Liver (tissue), 9 donors: Measurements from ENCODE around the gene KAZN. TPM values are rescaled to one million over a fixed set of nuclear protein-coding genes. Genes with fewer than 3 reads are reported as not detected.

Experiments
- DNase-seq: peaks from one replicate; pipeline ENCODE4 v3.0.0-alpha.2; 2017; ENCODE audit warnings: low spot score
- H3K27ac ChIP-seq, 2 donors: one replicate each; pipeline ENCODE4 v1.7.0; 2013; ENCODE audit warnings: inconsistent platforms in 2 of 2, low read length in 2 of 2, control low read depth in 1 of 2, low read depth in 1 of 2, mild to moderate bottlenecking in 1 of 2
- H3K27me3 ChIP-seq, 4 donors: one replicate each; pipeline versions ENCODE4 v1.6.1 to v1.7.0; 2013; ENCODE audit warnings: low read length in 3 of 4, inconsistent platforms in 1 of 4, mild to moderate bottlenecking in 1 of 4, moderate library complexity in 1 of 4; ENCODE audit not compliant: control insufficient read depth in 4 of 4, insufficient read depth in 4 of 4
- H3K36me3 ChIP-seq, 4 donors: one replicate each; pipeline versions ENCODE4 v1.6.1 to v1.7.0; 2013; ENCODE audit warnings: low read length in 3 of 4, mild to moderate bottlenecking in 3 of 4, low read depth in 1 of 4, moderate library complexity in 1 of 4; ENCODE audit not compliant: control insufficient read depth in 4 of 4, insufficient read depth in 3 of 4
- H3K4me1 ChIP-seq, 4 donors: one replicate each; pipeline versions ENCODE4 v1.6.1 to v1.7.0; 2013; ENCODE audit warnings: low read length in 3 of 4, mild to moderate bottlenecking in 3 of 4, moderate library complexity in 1 of 4; ENCODE audit not compliant: control insufficient read depth in 4 of 4, insufficient read depth in 4 of 4
- H3K4me3 ChIP-seq, 3 donors: one replicate each; pipeline versions ENCODE4 v1.6.1 to v1.7.0; 2013; ENCODE audit warnings: low read length in 3 of 3, control low read depth in 1 of 3, low read depth in 1 of 3, mild to moderate bottlenecking in 1 of 3
- H3K9ac ChIP-seq, 2 donors: one replicate each; pipeline ENCODE4 v1.7.0; 2013; ENCODE audit warnings: low read length in 2 of 2, mild to moderate bottlenecking in 2 of 2, moderate library complexity in 2 of 2, control low read depth in 1 of 2, low read depth in 1 of 2
- H3K9me3 ChIP-seq, 4 donors: one replicate each; pipeline versions ENCODE4 v1.6.1 to v1.7.0; 2013; ENCODE audit warnings: low read length in 3 of 4; ENCODE audit not compliant: control insufficient read depth in 4 of 4
- CTCF ChIP-seq: fragments of 150-350 bp; IDR thresholded peaks from 2 replicates; pipeline ENCODE4 v1.5.1; 2017; ENCODE audit warnings: improper control_type of control experiment, low read depth, low read length; ENCODE audit not compliant: missing input control
- EGR1 ChIP-seq, 2 donors: IDR thresholded peaks; 2 replicates each; pipeline ENCODE4 v1.6.1; 2016 to 2018; ENCODE audit warnings: antibody characterized with exemption in 2 of 2, low read depth in 2 of 2
- FOXA1 ChIP-seq: IDR thresholded peaks from 2 replicates; pipeline ENCODE4 v1.6.1; 2016; ENCODE audit warnings: antibody characterized with exemption
- GABPA ChIP-seq, 2 donors: IDR thresholded peaks in 1 of 2; conservative IDR thresholded peaks in 1 of 2; 2 replicates each; pipeline ENCODE4 v1.6.1; 2016; ENCODE audit warnings: antibody characterized with exemption in 2 of 2, mild to moderate bottlenecking in 1 of 2, moderate library complexity in 1 of 2
- HNF4A ChIP-seq, 2 donors: conservative IDR thresholded peaks; 2 replicates each; pipeline ENCODE4 v1.6.1; 2016; ENCODE audit warnings: antibody characterized with exemption in 2 of 2, mild to moderate bottlenecking in 2 of 2
- HNF4G ChIP-seq: IDR thresholded peaks from 2 replicates; pipeline ENCODE4 v1.6.1; 2016; ENCODE audit warnings: antibody characterized with exemption
- MAX ChIP-seq: IDR thresholded peaks from 2 replicates; pipeline ENCODE4 v1.6.1; 2016; ENCODE audit warnings: antibody characterized with exemption
- NR2F2 ChIP-seq: IDR thresholded peaks from 2 replicates; pipeline ENCODE4 v1.6.1; 2016; ENCODE audit warnings: antibody characterized with exemption
- RAD21 ChIP-seq, 2 donors: IDR thresholded peaks; 2 replicates each; pipeline ENCODE4 v1.6.1; 2016; ENCODE audit warnings: antibody characterized with exemption in 2 of 2, mild to moderate bottlenecking in 2 of 2
- REST ChIP-seq: IDR thresholded peaks from 2 replicates; pipeline ENCODE4 v1.6.1; 2016; ENCODE audit warnings: antibody characterized with exemption, mild to moderate bottlenecking
- RXRA ChIP-seq, 2 donors: IDR thresholded peaks; 2 replicates each; pipeline ENCODE4 v1.6.1; 2017 to 2018; ENCODE audit warnings: antibody characterized with exemption in 2 of 2, mild to moderate bottlenecking in 1 of 2
- SP1 ChIP-seq: IDR thresholded peaks from 2 replicates; pipeline ENCODE4 v1.6.1; 2018; ENCODE audit warnings: antibody characterized with exemption, mild to moderate bottlenecking
- TAF1 ChIP-seq: conservative IDR thresholded peaks from 2 replicates; pipeline ENCODE4 v1.6.1; 2016; ENCODE audit warnings: antibody characterized with exemption, mild to moderate bottlenecking
- YY1 ChIP-seq: IDR thresholded peaks from 2 replicates; pipeline ENCODE4 v1.6.1; 2016; ENCODE audit warnings: antibody characterized with exemption, mild to moderate bottlenecking
- ZBTB33 ChIP-seq: IDR thresholded peaks from 2 replicates; pipeline ENCODE4 v1.6.1; 2016; ENCODE audit warnings: antibody characterized with exemption
- WGBS: extraction: QIAGEN DNeasy Blood & Tissue Kit; methylation state at CpG from one replicate; pipeline ENCODE4 v1.1.7; 2013; 5-methylcytosine and 5-hydroxymethylcytosine counted together
- polyA plus RNA-seq, 2 donors: library from polyadenylated mRNA; stranded (reverse) in 1 of 2; unstranded in 1 of 2; fragments of 200-250 nt in 1 of 2; fragments of >200 nt in 1 of 2; fragmentation: Nextera tagmentation in 1 of 2; extraction: Ambion mirVana in 1 of 2; gene quantifications; one replicate each; pipeline versions ENCODE4 v1.2.1 to v1.2.3, GENCODE V29; 2013 to 2015
- total RNA-seq, 2 donors: library from RNA; depleted of rRNA; stranded (reverse); fragments of >200 nt; gene quantifications; one replicate each; pipeline ENCODE4 v1.2.3, GENCODE V29; 2014
- donor health status: healthy.
- donor health status: healthy.
- donor health status: healthy.
- donor health status: healthy.
- donor health status: healthy.

KAZN gene
- total and polyA plus RNA-seq, 4 donors, result 1.9 to 6.9 (median 2.4) TPM

GRCh38 chr1:14735841-14736240, 137.4 kb downstream of the KAZN start (continued):
- TF ChIP-seq ZBTB33 (no peak), RAD21 (IDR thresholded peaks at IDR 0.05) (no peak), SP1 (no peak)

- DNase-seq, result no peak
- H3K4me3 ChIP-seq, result no peak overlapping the region
- H3K27me3 ChIP-seq, result peaks cover 0 to 13% (median 3%) of the 10 kb centered on the region in 4 donors
- H3K9ac ChIP-seq, result no peak overlapping the region
- WGBS, result 74% methylated on average over 6 of the region's 6 CpGs
- no peaks in the 10 kb centered on the region for H3K9me3 ChIP-seq
- TF ChIP-seq GABPA (IDR thresholded peaks at IDR 0.05 in 1 of 2, conservative IDR thresholded peaks at IDR 0.05 in 1 of 2), result no peak
- TF ChIP-seq RXRA (IDR thresholded peaks at IDR 0.05), result no peak
- no peak for TF ChIP-seq RAD21 (IDR thresholded peaks at IDR 0.05)
- no peak for TF ChIP-seq SP1
- TF ChIP-seq NR2F2, result no peak
- TF ChIP-seq YY1, result no peak
- no peak for TF ChIP-seq EGR1 (IDR thresholded peaks at IDR 0.05; ENCODE audit: low read depth in 2 of 2)
- no peak for TF ChIP-seq REST
- TF ChIP-seq HNF4G, result no peak
- no peak for TF ChIP-seq ZBTB33
- no peak for TF ChIP-seq FOXA1
- no peak for TF ChIP-seq HNF4A (conservative IDR thresholded peaks at IDR 0.05)
- TF ChIP-seq CTCF, result no peak
- no peak for TF ChIP-seq MAX
- no peak for TF ChIP-seq TAF1
- no peaks in the 10 kb centered on the region for H3K4me1 ChIP-seq
- no peak overlapping the region for H3K27ac ChIP-seq
- no peaks in the 10 kb centered on the region for H3K36me3 ChIP-seq
Observed at GRCh38 chr1:14737561-14738094, 139.1 kb downstream of the KAZN start.
